Measurements from ENCODE around the gene IAPP.
A peak's percentile ranks its signal among the peaks of the same experiment; 100 is the strongest.
"Not testable (repeated sequence)": the region's sequence is repeated elsewhere in the genome, so short reads cannot be mapped to it uniquely, and the experiment has no call there.

IAPP gene

GRCh38 chr12:21416511-21417121, 43.9 kb downstream of the IAPP start:
- no peak overlapping the region for H3K4me3 ChIP-seq (ENCODE audit: low read length)
- peak; percentile 88 for DNase-seq (ENCODE audit: low read depth)
- no peak for TF ChIP-seq CTCF (conservative IDR thresholded peaks at IDR 0.05; ENCODE audit: low read depth, low read length)

- not testable (repeated sequence) for H3K4me3 ChIP-seq (ENCODE audit: low read length); DNase-seq (ENCODE audit: low read depth)
Observed at GRCh38 chr12:21418398-21418797, 45.7 kb downstream of the IAPP start.

- H3K4me3 ChIP-seq (ENCODE audit: low read length); DNase-seq (ENCODE audit: low read depth): not testable (repeated sequence)
Observed at GRCh38 chr12:21419009-21419699, 46.5 kb downstream of the IAPP start.

GRCh38 chr12:21428241-21428640, 55.5 kb downstream of the IAPP start:
- H3K4me3 ChIP-seq (ENCODE audit: low read length) = no peak overlapping the region
- DNase-seq (ENCODE audit: low read depth) = no peak
- no peak for TF ChIP-seq CTCF (conservative IDR thresholded peaks at IDR 0.05; ENCODE audit: low read depth, low read length)
